Measurements from ENCODE around the gene DACT1. TPM values are rescaled to one million over a fixed set of nuclear protein-coding genes. Genes with fewer than 3 reads are reported as not detected.

The DACT1 gene
- polyA plus RNA-seq, 1 of the 3 experiments (the other 2 are of a cell fraction), result 3.3 TPM

GRCh38 chr14:58599707-58600106 is 38.1 kb upstream of the DACT1 start:
- no peak overlapping the region for H3K27ac ChIP-seq (ENCODE audit: low read depth in 2 of 2, low read length in 1 of 2)
- H4K20me1 ChIP-seq (ENCODE audit: insufficient read depth), result no peaks in the 10 kb centered on the region
- ChIA-PET POLR2A (no interaction called here), CTCF (interaction anchor here (1.0 kb wide), 1 partner anchor 24 kb away, joined by 4 read pairs; no protein-coding TSS in a partner anchor)
- DNase-seq, result no peak
- TF ChIP-seq FOXJ3 (CRISPR knock-in tag; IDR thresholded peaks at IDR 0.05), result no peak
- TF ChIP-seq TAF1 (IDR thresholded peaks at IDR 0.05; ENCODE audit: borderline replicate concordance, low read depth, low read length), result no peak
- TF ChIP-seq POLR2AphosphoS5 (IDR thresholded peaks at IDR 0.05; ENCODE audit: low read depth, low read length), result no peak
- TF ChIP-seq TCF12 (IDR thresholded peaks at IDR 0.05), result no peak
- no peak for TF ChIP-seq SMC3 (IDR thresholded peaks at IDR 0.05; ENCODE audit: low read depth, low read length)
- TF ChIP-seq IRF3 (IDR thresholded peaks at IDR 0.05; ENCODE audit: low read depth, low read length), result no peak
- TF ChIP-seq EP300 (IDR thresholded peaks at IDR 0.05; ENCODE audit: borderline replicate concordance in 1 of 2, low read depth in 1 of 2, low read length in 1 of 2), result no peak
- no peak for TF ChIP-seq MEF2A (IDR thresholded peaks at IDR 0.05; ENCODE audit: borderline replicate concordance, low read depth)
- TF ChIP-seq RFX5 (IDR thresholded peaks at IDR 0.05; ENCODE audit: low read length), result no peak
- TF ChIP-seq YY1 (IDR thresholded peaks at IDR 0.05; ENCODE audit: low read depth), result no peak
- no peak for TF ChIP-seq RCOR1 (IDR thresholded peaks at IDR 0.05; ENCODE audit: low read length)
- TF ChIP-seq CHD2 (IDR thresholded peaks at IDR 0.05; ENCODE audit: low read length, partially characterized antibody), result no peak
- TF ChIP-seq REST (IDR thresholded peaks at IDR 0.05; ENCODE audit: low read depth, low read length), result no peak
- TF ChIP-seq PBX3 (IDR thresholded peaks at IDR 0.05), result no peak
- no peak for TF ChIP-seq ZBTB33 (IDR thresholded peaks at IDR 0.05; ENCODE audit: borderline replicate concordance, low read depth)
- TF ChIP-seq FOSL2 (IDR thresholded peaks at IDR 0.05; ENCODE audit: borderline replicate concordance, low read depth), result no peak
- no peak for TF ChIP-seq USF2 (IDR thresholded peaks at IDR 0.05; ENCODE audit: borderline replicate concordance, low read depth, low read length)
- no peak for TF ChIP-seq RAD21 (IDR thresholded peaks at IDR 0.05; ENCODE audit: low read length)
- no peak for TF ChIP-seq USF1 (IDR thresholded peaks at IDR 0.05; ENCODE audit: borderline replicate concordance, low read depth)
- no peaks in the 10 kb centered on the region for H3K27me3 ChIP-seq (ENCODE audit: insufficient read depth)
- H3K9ac ChIP-seq, result no peak overlapping the region
- WGBS (ENCODE audit: low lambda C conversion rate), result 86% methylated on average over 2 of the region's 2 CpGs
- H3K9me3 ChIP-seq, result no peaks in the 10 kb centered on the region
- no peaks in the 10 kb centered on the region for H3F3A ChIP-seq (replicated peaks; ENCODE audit: insufficient read depth)
- no peak overlapping the region for H3K4me3 ChIP-seq (ENCODE audit: low read depth in 2 of 2, low read length in 1 of 2)
- H3K9me2 ChIP-seq, result no peaks in the 10 kb centered on the region
- H3K79me2 ChIP-seq (ENCODE audit: insufficient read depth), result no peaks in the 10 kb centered on the region
- no peak overlapping the region for H3K4me2 ChIP-seq
- H3K36me3 ChIP-seq (replicated peaks in 1 of 2; ENCODE audit: control insufficient read depth in 1 of 2, insufficient read depth in 2 of 2, low read length in 1 of 2), result no peaks in the 10 kb centered on the region
- no peak overlapping the region for H2AFZ ChIP-seq (ENCODE audit: low read depth)
- H3K4me1 ChIP-seq (ENCODE audit: control insufficient read depth in 1 of 2, insufficient read depth in 2 of 2, low read depth in 1 of 2, low read length in 1 of 2), result no peaks in the 10 kb centered on the region

All from SK-N-SH (cell line).